MM.1S (cell line): Measurements from ENCODE around the gene CACFD1.

Experiments
- DNase-seq: peaks from one replicate; pipeline ENCODE4 v3.0.0-alpha.2; 2015
- H2AFZ ChIP-seq: fragments of 300-600 bp; sonication (generic); 2 replicates; pipeline ENCODE4 v1.6.0; 2016; ENCODE audit warnings: antibody characterized with exemption, low read length
- H3F3A ChIP-seq: fragments of 300-600 bp; sonication (generic); 2 replicates; pipeline ENCODE4 v1.6.1; 2016; ENCODE audit warnings: mild to moderate bottlenecking, antibody characterized with exemption, low read length, moderate library complexity, mixed read lengths; ENCODE audit not compliant: insufficient read depth
- H3K27ac ChIP-seq: fragments of 300-600 bp; sonication (generic); 2 replicates; pipeline ENCODE4 v1.5.1; 2016; ENCODE audit warnings: mild to moderate bottlenecking, low read length
- H3K27me3 ChIP-seq: fragments of 300-600 bp; sonication (generic); replicated peaks from 2 replicates; pipeline ENCODE4 v1.6.0; 2016; ENCODE audit warnings: low read length; ENCODE audit not compliant: insufficient read depth
- H3K36me3 ChIP-seq: fragments of 300-600 bp; sonication (generic); replicated peaks from 2 replicates; pipeline ENCODE4 v1.6.1; 2016; ENCODE audit warnings: mild to moderate bottlenecking, low read length, mixed read lengths; ENCODE audit not compliant: insufficient read depth
- H3K4me1 ChIP-seq: fragments of 300-600 bp; sonication (generic); 2 replicates; pipeline ENCODE4 v1.6.1; 2016; ENCODE audit warnings: low read length, mixed read lengths
- H3K4me2 ChIP-seq: fragments of 300-600 bp; sonication (generic); 2 replicates; pipeline ENCODE4 v1.6.0; 2016; ENCODE audit warnings: low read depth, low read length
- H3K4me3 ChIP-seq: fragments of 300-600 bp; sonication (generic); 2 replicates; pipeline ENCODE4 v1.5.1; 2016; ENCODE audit warnings: low read length, mixed read lengths
- H3K79me2 ChIP-seq: fragments of 300-600 bp; sonication (generic); 2 replicates; pipeline ENCODE4 v1.6.1; 2016; ENCODE audit warnings: mixed run types, low read length, mixed read lengths
- H3K9ac ChIP-seq: fragments of 300-600 bp; sonication (generic); 2 replicates; pipeline ENCODE4 v1.6.1; 2016; ENCODE audit warnings: low read length, mixed read lengths
- H3K9me2 ChIP-seq: fragments of 300-600 bp; sonication (generic); replicated peaks from 2 replicates; pipeline ENCODE4 v1.6.1; 2016; ENCODE audit warnings: mild to moderate bottlenecking, low read length, mixed read lengths; ENCODE audit not compliant: insufficient read depth
- H3K9me3 ChIP-seq: fragments of 300-600 bp; sonication (generic); replicated peaks from 2 replicates; pipeline ENCODE4 v1.6.1; 2016; ENCODE audit warnings: mild to moderate bottlenecking, low read length, mixed read lengths; ENCODE audit not compliant: insufficient read depth
- H4K20me1 ChIP-seq: fragments of 300-600 bp; sonication (generic); 2 replicates; pipeline ENCODE4 v1.6.1; 2016; ENCODE audit warnings: mild to moderate bottlenecking, low read length, moderate library complexity, mixed read lengths; ENCODE audit not compliant: insufficient read depth
- EZH2 ChIP-seq: fragments of 300-600 bp; sonication (generic); optimal IDR thresholded peaks from 2 replicates; pipeline ENCODE3; 2017; ENCODE audit warnings: low read depth, mild to moderate bottlenecking, antibody characterized with exemption, low read length, mixed read lengths
- EZH2phosphoT487 ChIP-seq: fragments of 300-600 bp; sonication (generic); IDR thresholded peaks from 2 replicates; pipeline ENCODE4 v1.6.1; 2018; ENCODE audit warnings: antibody characterized with exemption, low read length
- TF ChIP-seq, protein P1 (sequence below): fragments of 300-600 bp; sonication (generic); IDR thresholded peaks from 2 replicates; pipeline ENCODE4 v1.5.1; 2016; ENCODE audit warnings: antibody characterized with exemption, low read length, mixed read lengths

Gene CACFD1

DNA sequence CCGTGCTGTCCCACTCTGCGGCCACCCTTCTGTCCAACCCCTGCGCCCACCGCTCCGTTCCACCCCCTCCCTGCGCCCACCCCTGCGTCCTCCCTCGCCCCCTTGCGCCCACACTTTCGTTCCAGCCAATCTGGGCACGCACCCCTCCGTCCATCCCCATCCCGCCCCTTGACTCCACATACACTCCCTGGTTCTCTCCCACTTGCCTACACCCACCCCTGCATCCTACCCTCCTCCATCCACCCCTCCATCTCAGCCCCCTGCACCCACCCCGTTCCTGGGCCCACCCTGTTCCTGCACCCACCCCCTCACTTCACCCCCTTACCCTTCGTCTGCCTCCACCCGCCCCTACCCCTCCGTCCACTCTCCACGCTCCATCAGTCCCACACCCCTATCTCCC, 30.6 kb upstream of the CACFD1 start:
- Histone ChIP-seq H2AFZ (no peak overlapping the region), H4K20me1 (no peaks in the 10 kb centered on the region), H3K36me3 (no peaks in the 10 kb centered on the region), H3K4me2 (no peak overlapping the region), H3F3A (no peaks in the 10 kb centered on the region), H3K27me3 (peaks cover 69% of the 10 kb centered on the region), H3K4me1 (no peaks in the 10 kb centered on the region), H3K4me3 (no peak overlapping the region), H3K9me2 (no peaks in the 10 kb centered on the region), H3K9ac (no peak overlapping the region), H3K27ac (no peak overlapping the region), H3K9me3 (no peaks in the 10 kb centered on the region), H3K79me2 (no peaks in the 10 kb centered on the region)
- no peak for TF ChIP-seq EZH2
- TF ChIP-seq, protein P1, sequence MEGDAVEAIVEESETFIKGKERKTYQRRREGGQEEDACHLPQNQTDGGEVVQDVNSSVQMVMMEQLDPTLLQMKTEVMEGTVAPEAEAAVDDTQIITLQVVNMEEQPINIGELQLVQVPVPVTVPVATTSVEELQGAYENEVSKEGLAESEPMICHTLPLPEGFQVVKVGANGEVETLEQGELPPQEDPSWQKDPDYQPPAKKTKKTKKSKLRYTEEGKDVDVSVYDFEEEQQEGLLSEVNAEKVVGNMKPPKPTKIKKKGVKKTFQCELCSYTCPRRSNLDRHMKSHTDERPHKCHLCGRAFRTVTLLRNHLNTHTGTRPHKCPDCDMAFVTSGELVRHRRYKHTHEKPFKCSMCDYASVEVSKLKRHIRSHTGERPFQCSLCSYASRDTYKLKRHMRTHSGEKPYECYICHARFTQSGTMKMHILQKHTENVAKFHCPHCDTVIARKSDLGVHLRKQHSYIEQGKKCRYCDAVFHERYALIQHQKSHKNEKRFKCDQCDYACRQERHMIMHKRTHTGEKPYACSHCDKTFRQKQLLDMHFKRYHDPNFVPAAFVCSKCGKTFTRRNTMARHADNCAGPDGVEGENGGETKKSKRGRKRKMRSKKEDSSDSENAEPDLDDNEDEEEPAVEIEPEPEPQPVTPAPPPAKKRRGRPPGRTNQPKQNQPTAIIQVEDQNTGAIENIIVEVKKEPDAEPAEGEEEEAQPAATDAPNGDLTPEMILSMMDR: no peak
- no peak for DNase-seq

DNA sequence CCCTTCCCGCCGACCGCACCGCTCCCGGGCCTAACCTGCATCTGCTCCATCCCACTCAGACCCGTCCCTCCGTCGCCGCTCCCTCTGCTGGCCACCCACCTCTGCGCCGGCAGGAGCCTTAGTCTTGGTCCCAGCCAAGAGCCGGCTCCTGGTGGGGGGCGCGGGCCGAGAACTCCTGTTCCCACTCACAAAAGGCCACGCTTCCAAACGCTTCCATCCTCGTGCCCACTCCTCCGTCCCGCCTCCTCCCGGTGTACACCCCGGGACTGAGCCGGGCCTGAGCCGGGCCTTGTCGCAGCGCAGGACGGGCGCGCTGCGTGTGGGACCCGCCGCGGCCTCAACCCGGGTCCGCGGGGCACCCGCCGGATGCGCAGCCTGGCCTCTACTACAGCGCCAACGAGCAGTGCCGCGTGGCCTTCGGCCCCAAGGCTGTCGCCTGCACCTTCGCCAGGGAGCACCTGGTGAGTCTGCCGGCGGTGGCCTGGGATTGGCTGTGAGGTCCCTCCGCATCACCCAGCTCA, 30.1 kb upstream of the CACFD1 start:
- H3K9me2 ChIP-seq: no peaks in the 10 kb centered on the region
- TF ChIP-seq EZH2phosphoT487 (no peak), EZH2 (no peak)
- TF ChIP-seq, protein P1: no peak
- H3K27ac ChIP-seq: no peak overlapping the region
- H4K20me1 ChIP-seq: no peaks in the 10 kb centered on the region
- DNase-seq: no peak
- no peak overlapping the region for H3K4me3 ChIP-seq
- H3F3A ChIP-seq: no peaks in the 10 kb centered on the region
- no peaks in the 10 kb centered on the region for H3K79me2 ChIP-seq
- no peaks in the 10 kb centered on the region for H3K4me1 ChIP-seq
- H3K27me3 ChIP-seq: peaks cover 68% of the 10 kb centered on the region
- H2AFZ ChIP-seq: no peak overlapping the region
- no peak overlapping the region for H3K9ac ChIP-seq
- no peaks in the 10 kb centered on the region for H3K36me3 ChIP-seq
- no peak overlapping the region for H3K4me2 ChIP-seq
- H3K9me3 ChIP-seq: no peaks in the 10 kb centered on the region

DNA sequence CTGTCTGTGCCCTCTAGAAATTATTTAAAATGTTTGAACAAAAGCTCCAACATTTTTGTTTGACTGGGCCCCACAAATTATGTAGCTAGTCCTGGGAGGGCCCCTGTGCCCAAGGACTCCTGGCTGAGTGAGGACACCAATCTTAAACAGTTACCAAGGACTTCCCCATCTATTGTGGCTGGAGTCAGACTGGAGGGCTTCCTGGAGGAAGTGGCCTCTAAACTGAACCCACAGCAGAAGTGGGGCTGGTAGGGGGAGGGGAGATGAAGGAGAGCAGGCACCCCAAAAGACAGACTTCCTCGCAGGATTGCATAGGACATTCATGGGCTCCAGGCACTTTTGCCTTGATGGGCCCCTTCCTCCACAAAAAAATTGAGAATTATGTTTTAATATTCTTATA, 29.5 kb upstream of the CACFD1 start:
- Histone ChIP-seq H3K36me3 (no peaks in the 10 kb centered on the region), H3K9me2 (no peaks in the 10 kb centered on the region), H3K79me2 (no peaks in the 10 kb centered on the region), H3K4me1 (no peaks in the 10 kb centered on the region), H3K9me3 (no peaks in the 10 kb centered on the region), H3K27me3 (peaks cover 68% of the 10 kb centered on the region), H3K9ac (no peak overlapping the region), H4K20me1 (no peaks in the 10 kb centered on the region), H3K27ac (no peak overlapping the region), H3K4me2 (no peak overlapping the region), H3F3A (no peaks in the 10 kb centered on the region), H3K4me3 (no peak overlapping the region), H2AFZ (no peak overlapping the region)
- TF ChIP-seq EZH2phosphoT487: no peak
- no peak for TF ChIP-seq EZH2
- TF ChIP-seq, protein P1: no peak
- DNase-seq: no peak
